ENCODE measurements around the gene GOLPH3. TPM values are rescaled to one million over a fixed set of nuclear protein-coding genes. Genes with fewer than 3 reads are reported as not detected.
A peak's percentile ranks its signal among the peaks of the same experiment; 100 is the strongest.
"Not testable (repeated sequence)": the region's sequence is repeated elsewhere in the genome, so short reads cannot be mapped to it uniquely, and the experiment has no call there.

GOLPH3 gene
- total RNA-seq, 2 experiments from 2014 or later = 67.3 to 71.3 TPM

- DNase-seq = no peak
- Mint-ChIP-seq H3K4me1 (peaks cover under 1% of the 10 kb centered on the region), H3K27me3 (no peaks in the 10 kb centered on the region), H3K36me3 (ENCODE audit: low read depth) (peaks cover 49% of the 10 kb centered on the region), H3K27ac (no peak overlapping the region), H3K4me3 (no peak overlapping the region), H3K9me3 (no peaks in the 10 kb centered on the region)
- ChIA-PET POLR2A (interaction anchor here (0.6 kb wide), 1 partner anchor 113 kb away, joined by 3 read pairs; no protein-coding TSS in a partner anchor), CTCF (no interaction called here)
Measured at GRCh38 chr5:32123058-32123805, 50.9 kb downstream of the GOLPH3 start.

GRCh38 chr5:32118922-32119321 is 55.2 kb downstream of the GOLPH3 start:
- H3K9me3 Mint-ChIP-seq, H3K27me3 Mint-ChIP-seq, DNase-seq, H3K27ac Mint-ChIP-seq, H3K4me3 Mint-ChIP-seq, POLR2A ChIA-PET: not testable (repeated sequence)
- Mint-ChIP-seq H3K36me3 (ENCODE audit: low read depth) (peaks cover 49% of the 10 kb centered on the region), H3K4me1 (peaks cover 14% of the 10 kb centered on the region)
- CTCF ChIA-PET = interaction anchor here (0.6 kb wide), 1 partner anchor 485 kb away, joined by 4 read pairs; no protein-coding TSS in a partner anchor

GRCh38 chr5:32116574-32117313 is 57.4 kb downstream of the GOLPH3 start:
- POLR2A ChIA-PET = no interaction called here

GRCh38 chr5:32115985-32116384 is 58.1 kb downstream of the GOLPH3 start:
- H3K27ac Mint-ChIP-seq = no peak overlapping the region
- H3K9me3 Mint-ChIP-seq = no peaks in the 10 kb centered on the region
- no peak overlapping the region for H3K4me3 Mint-ChIP-seq
- POLR2A ChIA-PET = no interaction called here
- H3K36me3 Mint-ChIP-seq (ENCODE audit: low read depth) = peaks cover 38% of the 10 kb centered on the region
- CTCF ChIA-PET = interaction anchor here (0.6 to 0.8 kb wide), 2 partner anchors 11 to 19 kb away, joined by 3 read pairs; no protein-coding TSS in a partner anchor
- peaks cover 16% of the 10 kb centered on the region for H3K4me1 Mint-ChIP-seq
- no peak for DNase-seq
- H3K27me3 Mint-ChIP-seq = no peaks in the 10 kb centered on the region

More at GRCh38 chr5:32116574-32117313, 57.4 kb downstream of the GOLPH3 start:
- no peak for DNase-seq
- Mint-ChIP-seq H3K4me1 (peaks cover 16% of the 10 kb centered on the region), H3K36me3 (ENCODE audit: low read depth) (peaks cover 40% of the 10 kb centered on the region), H3K4me3 (no peak overlapping the region), H3K27me3 (no peaks in the 10 kb centered on the region), H3K9me3 (no peaks in the 10 kb centered on the region), H3K27ac (no peak overlapping the region)
- CTCF ChIA-PET = interaction anchor here (0.6 to 0.7 kb wide), 3 partner anchors 9 to 213 kb away, joined by 3 to 4 read pairs (median 3); no protein-coding TSS in a partner anchor

- ChIA-PET POLR2A (no interaction called here), CTCF (interaction anchor here (1.2 to 3.2 kb wide), 2 partner anchors 16 to 149 kb away, joined by 4 to 16 read pairs; no protein-coding TSS in a partner anchor)
- Mint-ChIP-seq H3K36me3 (ENCODE audit: low read depth) (peaks cover 42% of the 10 kb centered on the region), H3K4me3 (no peak overlapping the region), H3K27ac (no peak overlapping the region), H3K4me1 (peaks cover 2% of the 10 kb centered on the region), H3K9me3 (no peaks in the 10 kb centered on the region), H3K27me3 (no peaks in the 10 kb centered on the region)
- DNase-seq = no peak
Measured at GRCh38 chr5:32110111-32110696, 63.9 kb downstream of the GOLPH3 start.

GRCh38 chr5:32109236-32109635 is 64.9 kb downstream of the GOLPH3 start:
- no peak overlapping the region for H3K4me3 Mint-ChIP-seq
- H3K4me1 Mint-ChIP-seq = peaks cover 2% of the 10 kb centered on the region
- ChIA-PET POLR2A (no interaction called here), CTCF (interaction anchor here (1.5 to 3.2 kb wide), 2 partner anchors 15 to 21 kb away, joined by 3 to 16 read pairs; no protein-coding TSS in a partner anchor)
- H3K27ac Mint-ChIP-seq = no peak overlapping the region
- no peaks in the 10 kb centered on the region for H3K27me3 Mint-ChIP-seq
- H3K36me3 Mint-ChIP-seq (ENCODE audit: low read depth) = peaks cover 40% of the 10 kb centered on the region
- no peak for DNase-seq
- no peaks in the 10 kb centered on the region for H3K9me3 Mint-ChIP-seq

GRCh38 chr5:32108167-32108566 is 66.0 kb downstream of the GOLPH3 start:
- Mint-ChIP-seq H3K9me3 (no peaks in the 10 kb centered on the region), H3K4me3 (no peak overlapping the region), H3K27ac (no peak overlapping the region), H3K36me3 (ENCODE audit: low read depth) (peaks cover 43% of the 10 kb centered on the region), H3K4me1 (peaks cover 2% of the 10 kb centered on the region), H3K27me3 (no peaks in the 10 kb centered on the region)
- ChIA-PET CTCF (interaction anchor here (1.0 to 3.2 kb wide), 4 partner anchors 9 to 31 kb away, joined by 3 to 16 read pairs (median 3); no protein-coding TSS in a partner anchor), POLR2A (no interaction called here)
- no peak for DNase-seq

GRCh38 chr5:32107291-32107690 is 66.8 kb downstream of the GOLPH3 start:
- CTCF ChIA-PET = interaction anchor here (0.6 to 3.2 kb wide), 7 partner anchors 10 to 155 kb away, joined by 3 to 16 read pairs (median 3); no protein-coding TSS in a partner anchor

GRCh38 chr5:32103521-32103920 is 70.6 kb downstream of the GOLPH3 start:
- no peaks in the 10 kb centered on the region for H3K27me3 Mint-ChIP-seq
- no peak overlapping the region for H3K4me3 Mint-ChIP-seq
- H3K9me3 Mint-ChIP-seq = no peaks in the 10 kb centered on the region
- ChIA-PET CTCF (no interaction called here), POLR2A (no interaction called here)
- no peak overlapping the region for H3K27ac Mint-ChIP-seq
- no peaks in the 10 kb centered on the region for H3K4me1 Mint-ChIP-seq
- no peak for DNase-seq
- peaks cover 21% of the 10 kb centered on the region for H3K36me3 Mint-ChIP-seq (ENCODE audit: low read depth)

More at GRCh38 chr5:32107291-32107690, 66.8 kb downstream of the GOLPH3 start:
- Mint-ChIP-seq H3K36me3 (ENCODE audit: low read depth) (peaks cover 45% of the 10 kb centered on the region), H3K27me3 (no peaks in the 10 kb centered on the region), H3K9me3 (no peaks in the 10 kb centered on the region), H3K4me1 (no peaks in the 10 kb centered on the region), H3K27ac (no peak overlapping the region), H3K4me3 (no peak overlapping the region)
- POLR2A ChIA-PET = interaction anchor here (0.6 kb wide), 1 partner anchor 215 kb away, joined by 3 read pairs; no protein-coding TSS in a partner anchor
- no peak for DNase-seq

GRCh38 chr5:32102254-32102986 is 71.7 kb downstream of the GOLPH3 start:
- H3K9me3 Mint-ChIP-seq = no peaks in the 10 kb centered on the region
- POLR2A ChIA-PET = no interaction called here
- CTCF ChIA-PET = interaction anchor here (0.6 kb wide), 1 partner anchor 511 kb away, joined by 4 read pairs; no protein-coding TSS in a partner anchor
- peaks cover 20% of the 10 kb centered on the region for H3K36me3 Mint-ChIP-seq (ENCODE audit: low read depth)
- no peak for DNase-seq
- no peaks in the 10 kb centered on the region for H3K4me1 Mint-ChIP-seq
- no peak overlapping the region for H3K4me3 Mint-ChIP-seq
- peak overlapping the region; percentile 60 for H3K27ac Mint-ChIP-seq
- H3K27me3 Mint-ChIP-seq = no peaks in the 10 kb centered on the region

- H3K4me1 Mint-ChIP-seq = no peaks in the 10 kb centered on the region
- no peak overlapping the region for H3K27ac Mint-ChIP-seq
- peaks cover 14% of the 10 kb centered on the region for H3K36me3 Mint-ChIP-seq (ENCODE audit: low read depth)
- no peak for DNase-seq
- H3K27me3 Mint-ChIP-seq = no peaks in the 10 kb centered on the region
- H3K4me3 Mint-ChIP-seq = no peak overlapping the region
- ChIA-PET POLR2A (no interaction called here), CTCF (interaction anchor here (0.8 kb wide), 1 partner anchor 13 kb away, joined by 3 read pairs; no protein-coding TSS in a partner anchor)
- no peaks in the 10 kb centered on the region for H3K9me3 Mint-ChIP-seq
Measured at GRCh38 chr5:32100691-32101302, 73.3 kb downstream of the GOLPH3 start.

- DNase-seq = no peak
- CTCF ChIA-PET = interaction anchor here (0.9 kb wide), 1 partner anchor 27 kb away, joined by 3 read pairs; no protein-coding TSS in a partner anchor
- H3K27ac Mint-ChIP-seq = no peak overlapping the region
- H3K4me1 Mint-ChIP-seq = no peaks in the 10 kb centered on the region
- H3K4me3 Mint-ChIP-seq = no peak overlapping the region
- no peaks in the 10 kb centered on the region for H3K9me3 Mint-ChIP-seq
- POLR2A ChIA-PET = no interaction called here
- no peaks in the 10 kb centered on the region for H3K27me3 Mint-ChIP-seq
- peaks cover 14% of the 10 kb centered on the region for H3K36me3 Mint-ChIP-seq (ENCODE audit: low read depth)
Measured at GRCh38 chr5:32100230-32100629, 73.9 kb downstream of the GOLPH3 start.

Data from activated CD4-positive, alpha-beta T cell treated with anti-CD3 and anti-CD28 coated beads, Interleukin-2, amount 10 ng/mL, durations not matched to agents 7 days and 5 days (primary cell).